ENCODE results near the gene METTL23.
"Not testable (repeated sequence)": the region's sequence is repeated elsewhere in the genome, so short reads cannot be mapped to it uniquely, and the experiment has no call there.

METTL23 gene

GRCh38 chr17:76713765-76714164 lies 12.9 kb upstream of the METTL23 start:
- DNase-seq (ENCODE audit: low read depth in 4 of 4, low spot score in 1 of 4) = no peak

- DNase-seq (ENCODE audit: low read depth in 4 of 4, low spot score in 1 of 4) = no peak
These were observed 12.3 kb upstream of the METTL23 start for GRCh38 chr17:76714336-76714735.

GRCh38 chr17:76714822-76715495 lies 11.7 kb upstream of the METTL23 start:
- DNase-seq (ENCODE audit: low read depth in 4 of 4, low spot score in 1 of 4) = peak; percentile 62 to 75 (median 68)

GRCh38 chr17:76715496-76715830 lies 11.2 kb upstream of the METTL23 start:
- DNase-seq (ENCODE audit: low read depth in 4 of 4, low spot score in 1 of 4) = no peak

- no peak for DNase-seq (ENCODE audit: low read depth in 4 of 4, low spot score in 1 of 4)
These were observed 10.3 kb upstream of the METTL23 start for GRCh38 chr17:76716146-76716838.

GRCh38 chr17:76716839-76717215 lies 9.8 kb upstream of the METTL23 start:
- DNase-seq (ENCODE audit: low read depth in 4 of 4, low spot score in 1 of 4) = no peak

- DNase-seq (ENCODE audit: low read depth in 4 of 4, low spot score in 1 of 4) = no peak
These were observed 8.1 kb upstream of the METTL23 start for GRCh38 chr17:76718516-76718915.

- no peak for DNase-seq (ENCODE audit: low read depth in 4 of 4, low spot score in 1 of 4)
These were observed 6.4 kb upstream of the METTL23 start for GRCh38 chr17:76720211-76720610.

- no peak for DNase-seq (ENCODE audit: low read depth in 4 of 4, low spot score in 1 of 4)
These were observed 5.7 kb upstream of the METTL23 start for GRCh38 chr17:76720941-76721340.

- DNase-seq (ENCODE audit: low read depth in 4 of 4, low spot score in 1 of 4) = no peak
These were observed 5.2 kb upstream of the METTL23 start for GRCh38 chr17:76721463-76721862.

- DNase-seq (ENCODE audit: low read depth in 4 of 4, low spot score in 1 of 4) = no peak
These were observed 4.4 kb upstream of the METTL23 start for GRCh38 chr17:76722279-76722678.

GRCh38 chr17:76722977-76723376 lies 3.7 kb upstream of the METTL23 start:
- not testable (repeated sequence) for DNase-seq (ENCODE audit: low read depth in 4 of 4, low spot score in 1 of 4)

GRCh38 chr17:76723812-76724211 lies 2.8 kb upstream of the METTL23 start:
- no peak for DNase-seq (ENCODE audit: low read depth in 4 of 4, low spot score in 1 of 4)

- peak; percentile 45 to 71 (median 61) for DNase-seq (ENCODE audit: low read depth in 4 of 4, low spot score in 1 of 4)
These were observed 934 bp upstream of the METTL23 start for GRCh38 chr17:76725580-76726230.

GRCh38 chr17:76726231-76726775 lies 336 bp upstream of the METTL23 start, which contains the start of gene JMJD6:
TSS of gene JMJD6 (minus strand) at chr17:76726606. CDS start at chr17:76726475, 131 bp downstream.
- peak; percentile 79 to 93 (median 88) for DNase-seq (ENCODE audit: low read depth in 4 of 4, low spot score in 1 of 4)

- DNase-seq (ENCODE audit: low read depth in 4 of 4, low spot score in 1 of 4) = no peak
These were observed 1.3 kb downstream of the METTL23 start for GRCh38 chr17:76727745-76728456.

GRCh38 chr17:76731800-76732733 lies 5.4 kb downstream of the METTL23 start:
- DNase-seq (ENCODE audit: low read depth in 4 of 4, low spot score in 1 of 4) = not testable (repeated sequence)

- DNase-seq (ENCODE audit: low read depth in 4 of 4, low spot score in 1 of 4) = no peak
These were observed 6.3 kb downstream of the METTL23 start for GRCh38 chr17:76732734-76733617.

GRCh38 chr17:76733618-76733957 lies 6.9 kb downstream of the METTL23 start:
- no peak for DNase-seq (ENCODE audit: low read depth in 4 of 4, low spot score in 1 of 4)
